HG03521 (cell line): ENCODE data around the gene TRIM9.
A peak's percentile ranks its signal among the peaks of the same experiment; 100 is the strongest.
"Not testable (repeated sequence)": the region's sequence is repeated elsewhere in the genome, so short reads cannot be mapped to it uniquely, and the experiment has no call there.

Experiments
- ATAC-seq: cut with Tn5 transposase; IDR thresholded peaks from one replicate; pipeline ENCODE4 v1.9.1; 2021; ENCODE audit warnings: mild to moderate bottlenecking, moderate library complexity; ENCODE audit not compliant: unreplicated experiment

Gene TRIM9

GRCh38 chr14:50967103-50967502 is 127.8 kb downstream of the TRIM9 start:
- ATAC-seq = no peak

- ATAC-seq = no peak
Measured at GRCh38 chr14:50964683-50965390, 130.1 kb downstream of the TRIM9 start.

GRCh38 chr14:50963919-50964318 is 131.0 kb downstream of the TRIM9 start:
- ATAC-seq = no peak

GRCh38 chr14:50961605-50962221 is 133.2 kb downstream of the TRIM9 start:
- no peak for ATAC-seq

GRCh38 chr14:50957296-50957695 is 137.6 kb downstream of the TRIM9 start:
- no peak for ATAC-seq

- not testable (repeated sequence) for ATAC-seq
Measured at GRCh38 chr14:50956421-50956820, 138.5 kb downstream of the TRIM9 start.

GRCh38 chr14:50955373-50956043 is 139.4 kb downstream of the TRIM9 start:
- no peak for ATAC-seq

- no peak for ATAC-seq
Measured at GRCh38 chr14:50954811-50955372, 140.0 kb downstream of the TRIM9 start.

- ATAC-seq = no peak
Measured at GRCh38 chr14:50953502-50953901, 141.4 kb downstream of the TRIM9 start.

- ATAC-seq = no peak
Measured at GRCh38 chr14:50951032-50951431, 143.9 kb downstream of the TRIM9 start.

- ATAC-seq = no peak
Measured at GRCh38 chr14:50948205-50948604, 146.7 kb downstream of the TRIM9 start.

- ATAC-seq = no peak
Measured at GRCh38 chr14:50947446-50947845, 147.5 kb downstream of the TRIM9 start.

GRCh38 chr14:50946234-50946935 is 148.5 kb downstream of the TRIM9 start:
- no peak for ATAC-seq

GRCh38 chr14:50944647-50945413 is 150.1 kb downstream of the TRIM9 start:
- ATAC-seq = no peak

GRCh38 chr14:50943943-50944646 is 150.8 kb downstream of the TRIM9 start, which contains the start of gene PYGL:
Gene PYGL, minus strand, starts transcription at chr14:50944483. Its CDS starts 80 bp downstream, at chr14:50944403.
- peak; percentile 53 for ATAC-seq

GRCh38 chr14:50943261-50943942 is 151.5 kb downstream of the TRIM9 start:
- ATAC-seq = no peak

GRCh38 chr14:50941638-50942037 is 153.3 kb downstream of the TRIM9 start:
- ATAC-seq = not testable (repeated sequence)

- no peak for ATAC-seq
Measured at GRCh38 chr14:50941151-50941550, 153.8 kb downstream of the TRIM9 start.

GRCh38 chr14:50937800-50938199 is 157.1 kb downstream of the TRIM9 start:
- ATAC-seq = no peak
